Sigmoid colon (tissue), 7 donors: ENCODE results near the gene SLC16A12. TPM values are rescaled to one million over a fixed set of nuclear protein-coding genes. Genes with fewer than 3 reads are reported as not detected.
"Not testable (repeated sequence)": the region's sequence is repeated elsewhere in the genome, so short reads cannot be mapped to it uniquely, and the experiment has no call there.

ENCODE experiments used
- DNase-seq: peaks from one replicate; pipeline ENCODE4 v3.0.0-alpha.2; 2019
- H3K27ac ChIP-seq, 4 donors: fragments of 200-600 bp; sonication (generic); one replicate each; pipeline ENCODE4 v1.5.1; 2016 to 2019; ENCODE audit warnings: mild to moderate bottlenecking in 1 of 4
- H3K27me3 ChIP-seq, 3 donors: fragments of 200-600 bp; sonication (generic); one replicate each; pipeline ENCODE4 v1.5.1; 2019; ENCODE audit warnings: mild to moderate bottlenecking in 1 of 3
- H3K36me3 ChIP-seq, 4 donors: fragments of 200-600 bp; sonication (generic); one replicate each; pipeline ENCODE4 v1.5.1; 2016 to 2019
- H3K4me1 ChIP-seq, 4 donors: fragments of 200-600 bp; sonication (generic); one replicate each; pipeline ENCODE4 v1.5.1; 2017 to 2019
- H3K4me3 ChIP-seq, 4 donors: fragments of 200-600 bp; sonication (generic); one replicate each; pipeline ENCODE4 v1.5.1; 2017 to 2019; ENCODE audit warnings: mild to moderate bottlenecking in 2 of 4, moderate library complexity in 1 of 4
- H3K9me3 ChIP-seq, 4 donors: fragments of 200-600 bp in 3 of 4; sonication (generic) in 3 of 4; one replicate each; pipeline versions ENCODE4 v1.5.1 to v1.6.1; 2013 to 2019
- CTCF ChIP-seq, 4 experiments: fragments of 450-650 bp in 3 of 4; fragments of 200-600 bp in 1 of 4; IDR thresholded peaks; one replicate each; pipeline ENCODE4 v1.5.1; 2016 to 2019; ENCODE audit warnings: antibody characterized with exemption in 4 of 4, mild to moderate bottlenecking in 3 of 4, moderate library complexity in 2 of 4
- EP300 ChIP-seq, 4 donors: sonication (generic); formaldehyde crosslinking; IDR thresholded peaks; one replicate each; pipeline ENCODE4 v1.6.1; 2017; ENCODE audit warnings: antibody characterized with exemption in 4 of 4
- POLR2A ChIP-seq, 2 donors: fragments of 450-650 bp; IDR thresholded peaks; one replicate each; pipeline ENCODE4 v1.6.1; 2016; ENCODE audit warnings: antibody characterized with exemption in 2 of 2, mild to moderate bottlenecking in 2 of 2, moderate library complexity in 2 of 2
- POLR2AphosphoS5 ChIP-seq, 4 donors: sonication (generic); formaldehyde crosslinking; IDR thresholded peaks; one replicate each; pipeline ENCODE4 v1.6.1; 2017; ENCODE audit warnings: antibody characterized with exemption in 4 of 4
- WGBS, 2 donors: extraction: QIAGEN DNeasy Blood & Tissue Kit; methylation state at CpG; one replicate each; pipeline ENCODE4 v1.1.7; 2013; 5-methylcytosine and 5-hydroxymethylcytosine counted together
- intact Hi-C: fragments of 100-400 bp; cut with DNase I; formaldehyde crosslinking; loops from one replicate; pipeline ENCODE4 v1.15.1; 2023
- polyA plus RNA-seq, 3 donors: library from polyadenylated mRNA; stranded (reverse); fragments of 200-250 nt; gene quantifications; one replicate each; pipeline ENCODE4 v1.2.3, GENCODE V29; 2013
- total RNA-seq, 4 donors: library from RNA; depleted of rRNA; stranded (reverse); fragments of >200 nt; gene quantifications; one replicate each; pipeline ENCODE4 v1.1.0, GENCODE V29; 2016
- donor health status: healthy with polysubstance abuse.
- donor health status: Bipolar disorder and iron deficiency.
- donor health status: healthy.

SLC16A12 gene
- total and polyA plus RNA-seq, 7 donors, result 0.13 to 3.9 (median 1.3) TPM; not detected in 1

- TF ChIP-seq CTCF (IDR thresholded peaks at IDR 0.05) (no peak), EP300 (IDR thresholded peaks at IDR 0.05) (no peak), POLR2AphosphoS5 (IDR thresholded peaks at IDR 0.05) (no peak), POLR2A (IDR thresholded peaks at IDR 0.05) (no peak)
- Histone ChIP-seq H3K27me3 (no peaks in the 10 kb centered on the region), H3K4me1 (no peaks in the 10 kb centered on the region), H3K9me3 (no peaks in the 10 kb centered on the region), H3K4me3 (no peak overlapping the region), H3K27ac (no peak overlapping the region), H3K36me3 (no peaks in the 10 kb centered on the region)
- intact Hi-C loops, result no loop called here
- WGBS, 2 donors, result 74 to 80% methylated on average over 3 of the region's 3 CpGs
- no peak for DNase-seq
Measured at GRCh38 chr10:89458291-89458690, 77.1 kb downstream of the SLC16A12 start.

- no peaks in the 10 kb centered on the region for H3K36me3 ChIP-seq
- TF ChIP-seq POLR2AphosphoS5 (IDR thresholded peaks at IDR 0.05), result no peak
- TF ChIP-seq POLR2A (IDR thresholded peaks at IDR 0.05), result no peak
- no peak for TF ChIP-seq EP300 (IDR thresholded peaks at IDR 0.05)
- no peak for TF ChIP-seq CTCF (IDR thresholded peaks at IDR 0.05)
- H3K4me3 ChIP-seq, result no peak overlapping the region
- no peaks in the 10 kb centered on the region for H3K4me1 ChIP-seq
- no peaks in the 10 kb centered on the region for H3K27me3 ChIP-seq
- no peaks in the 10 kb centered on the region for H3K9me3 ChIP-seq
- intact Hi-C loops, result no loop called here
- DNase-seq, result no peak
- H3K27ac ChIP-seq, result no peak overlapping the region
- 75 to 86% methylated on average over 1 of the region's 1 CpG for WGBS, 2 donors
Measured at GRCh38 chr10:89454561-89455347, 80.6 kb downstream of the SLC16A12 start.

GRCh38 chr10:89452193-89452592 is 83.2 kb downstream of the SLC16A12 start:
- no peaks in the 10 kb centered on the region for H3K9me3 ChIP-seq
- no peak overlapping the region for H3K27ac ChIP-seq
- H3K4me1 ChIP-seq, result no peaks in the 10 kb centered on the region
- intact Hi-C loops, result no loop called here
- no peaks in the 10 kb centered on the region for H3K27me3 ChIP-seq
- H3K4me3 ChIP-seq, result no peak overlapping the region
- 67% methylated on average over 1 of the region's 1 CpG for WGBS, 2 donors
- TF ChIP-seq POLR2A (IDR thresholded peaks at IDR 0.05) (no peak), CTCF (IDR thresholded peaks at IDR 0.05) (no peak), POLR2AphosphoS5 (IDR thresholded peaks at IDR 0.05) (no peak), EP300 (IDR thresholded peaks at IDR 0.05) (no peak)
- no peak for DNase-seq
- no peaks in the 10 kb centered on the region for H3K36me3 ChIP-seq

GRCh38 chr10:89450901-89451300 is 84.5 kb downstream of the SLC16A12 start:
- Histone ChIP-seq H3K9me3 (peaks cover 0 to 3% (median 0%) of the 10 kb centered on the region in 4 donors), H3K36me3 (no peaks in the 10 kb centered on the region), H3K4me1 (no peaks in the 10 kb centered on the region), H3K4me3 (no peak overlapping the region), H3K27ac (no peak overlapping the region), H3K27me3 (no peaks in the 10 kb centered on the region)
- intact Hi-C loops, result no loop called here
- no peak for TF ChIP-seq POLR2A (IDR thresholded peaks at IDR 0.05)
- no peak for TF ChIP-seq EP300 (IDR thresholded peaks at IDR 0.05)
- TF ChIP-seq POLR2AphosphoS5 (IDR thresholded peaks at IDR 0.05), result no peak
- no peak for TF ChIP-seq CTCF (IDR thresholded peaks at IDR 0.05)
- DNase-seq, result no peak
- 81 to 93% methylated on average over 2 of the region's 2 CpGs for WGBS, 2 donors

- WGBS, 2 donors, result 93 to 95% methylated on average over 7 of the region's 7 CpGs
- H3K27me3 ChIP-seq, H3K9me3 ChIP-seq, H3K36me3 ChIP-seq, H3K27ac ChIP-seq, DNase-seq, intact Hi-C loops, H3K4me3 ChIP-seq, H3K4me1 ChIP-seq: not testable (repeated sequence)
Measured at GRCh38 chr10:89444819-89445218, 90.6 kb downstream of the SLC16A12 start.
